ENCODE results near the gene CDK1. TPM values are rescaled to one million over a fixed set of nuclear protein-coding genes. Genes with fewer than 3 reads are reported as not detected.

The CDK1 gene
- total RNA-seq, 1 donor from 2014 or later: 10.4 TPM

DNA sequence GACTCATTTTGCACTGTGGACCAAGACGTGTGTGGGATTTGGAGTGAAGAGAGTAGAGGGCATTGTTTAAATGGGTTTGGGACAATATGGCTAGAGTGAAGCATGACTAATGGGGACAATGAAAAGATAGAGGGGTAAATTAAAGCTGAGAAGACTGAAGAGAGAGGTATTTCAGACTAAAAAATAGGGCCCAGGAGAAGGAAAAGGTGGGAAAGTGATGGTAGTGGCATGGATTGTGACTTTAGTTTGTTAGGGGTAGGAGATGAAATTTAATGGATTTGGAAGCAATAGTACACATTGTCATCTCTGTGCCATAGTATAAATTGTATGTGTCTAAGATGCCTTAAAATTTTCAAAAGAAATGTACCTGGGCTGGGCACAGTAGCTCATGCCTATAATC is 18.2 kb downstream of the CDK1 start:
- no peaks in the 10 kb centered on the region for H3K9me3 Mint-ChIP-seq (ENCODE audit: unreplicated experiment)
- H3K27me3 Mint-ChIP-seq (ENCODE audit: unreplicated experiment): peaks cover 6% of the 10 kb centered on the region
- no peak for DNase-seq
- H3K4me3 Mint-ChIP-seq (ENCODE audit: unreplicated experiment): no peak overlapping the region
- no peak overlapping the region for H3K27ac Mint-ChIP-seq (ENCODE audit: unreplicated experiment)
- no peaks in the 10 kb centered on the region for H3K4me1 Mint-ChIP-seq (ENCODE audit: low read depth, unreplicated experiment)
- TF ChIP-seq, protein P1, sequence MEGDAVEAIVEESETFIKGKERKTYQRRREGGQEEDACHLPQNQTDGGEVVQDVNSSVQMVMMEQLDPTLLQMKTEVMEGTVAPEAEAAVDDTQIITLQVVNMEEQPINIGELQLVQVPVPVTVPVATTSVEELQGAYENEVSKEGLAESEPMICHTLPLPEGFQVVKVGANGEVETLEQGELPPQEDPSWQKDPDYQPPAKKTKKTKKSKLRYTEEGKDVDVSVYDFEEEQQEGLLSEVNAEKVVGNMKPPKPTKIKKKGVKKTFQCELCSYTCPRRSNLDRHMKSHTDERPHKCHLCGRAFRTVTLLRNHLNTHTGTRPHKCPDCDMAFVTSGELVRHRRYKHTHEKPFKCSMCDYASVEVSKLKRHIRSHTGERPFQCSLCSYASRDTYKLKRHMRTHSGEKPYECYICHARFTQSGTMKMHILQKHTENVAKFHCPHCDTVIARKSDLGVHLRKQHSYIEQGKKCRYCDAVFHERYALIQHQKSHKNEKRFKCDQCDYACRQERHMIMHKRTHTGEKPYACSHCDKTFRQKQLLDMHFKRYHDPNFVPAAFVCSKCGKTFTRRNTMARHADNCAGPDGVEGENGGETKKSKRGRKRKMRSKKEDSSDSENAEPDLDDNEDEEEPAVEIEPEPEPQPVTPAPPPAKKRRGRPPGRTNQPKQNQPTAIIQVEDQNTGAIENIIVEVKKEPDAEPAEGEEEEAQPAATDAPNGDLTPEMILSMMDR (IDR thresholded peaks at IDR 0.05; ENCODE audit: partially characterized antibody, unreplicated experiment): no peak
- no peaks in the 10 kb centered on the region for H3K36me3 Mint-ChIP-seq (ENCODE audit: unreplicated experiment)

DNA sequence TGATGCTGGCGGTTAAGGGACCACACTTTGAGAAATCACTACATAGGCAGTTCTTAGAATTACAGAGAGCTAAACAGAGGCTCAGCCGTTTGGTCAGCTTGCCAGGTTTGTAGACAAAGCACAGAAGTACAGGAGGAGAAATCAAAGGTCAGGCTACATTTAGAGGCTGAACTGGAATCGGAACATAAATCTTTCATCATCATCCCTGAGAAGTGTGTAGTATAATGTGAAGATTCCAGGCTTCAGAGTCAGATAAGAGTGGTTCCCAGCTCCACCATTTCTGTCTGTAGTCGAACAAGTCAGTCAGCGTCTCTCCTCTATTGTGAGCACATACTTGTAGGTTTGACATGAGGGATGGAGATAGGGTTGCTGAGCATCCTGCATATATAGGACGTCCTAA is 18.9 kb downstream of the CDK1 start:
- DNase-seq: no peak
- Mint-ChIP-seq H3K27me3 (ENCODE audit: unreplicated experiment) (peaks cover 6% of the 10 kb centered on the region), H3K9me3 (ENCODE audit: unreplicated experiment) (no peaks in the 10 kb centered on the region), H3K27ac (ENCODE audit: unreplicated experiment) (no peak overlapping the region), H3K4me3 (ENCODE audit: unreplicated experiment) (no peak overlapping the region), H3K4me1 (ENCODE audit: low read depth, unreplicated experiment) (no peaks in the 10 kb centered on the region), H3K36me3 (ENCODE audit: unreplicated experiment) (no peaks in the 10 kb centered on the region)
- TF ChIP-seq, protein P1 (IDR thresholded peaks at IDR 0.05; ENCODE audit: partially characterized antibody, unreplicated experiment): no peak

DNA sequence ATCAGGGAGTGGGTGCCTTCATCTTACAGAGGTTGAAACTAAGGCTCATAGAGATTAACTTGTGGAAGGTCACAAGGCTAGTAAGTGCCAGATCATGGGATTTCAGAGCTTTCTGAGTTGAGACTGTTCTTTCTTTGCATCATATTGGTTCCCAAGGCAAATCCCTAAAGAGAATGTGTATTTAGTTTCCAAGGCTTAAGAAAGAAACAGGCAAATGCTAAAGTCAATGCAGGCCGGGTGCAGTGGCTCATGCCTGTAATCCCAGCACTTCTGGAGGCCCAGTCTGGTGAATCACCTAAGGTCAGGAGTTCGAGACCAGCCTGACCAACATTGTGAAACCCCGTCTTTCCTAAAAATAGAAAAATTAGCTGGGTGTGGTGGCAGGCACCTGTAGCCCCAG is 19.8 kb downstream of the CDK1 start:
- H3K27me3 Mint-ChIP-seq (ENCODE audit: unreplicated experiment): peaks cover 6% of the 10 kb centered on the region
- H3K9me3 Mint-ChIP-seq (ENCODE audit: unreplicated experiment): no peaks in the 10 kb centered on the region
- no peaks in the 10 kb centered on the region for H3K4me1 Mint-ChIP-seq (ENCODE audit: low read depth, unreplicated experiment)
- TF ChIP-seq, protein P1 (IDR thresholded peaks at IDR 0.05; ENCODE audit: partially characterized antibody, unreplicated experiment): no peak
- no peak overlapping the region for H3K27ac Mint-ChIP-seq (ENCODE audit: unreplicated experiment)
- no peak for DNase-seq
- H3K4me3 Mint-ChIP-seq (ENCODE audit: unreplicated experiment): no peak overlapping the region
- H3K36me3 Mint-ChIP-seq (ENCODE audit: unreplicated experiment): no peaks in the 10 kb centered on the region

DNA sequence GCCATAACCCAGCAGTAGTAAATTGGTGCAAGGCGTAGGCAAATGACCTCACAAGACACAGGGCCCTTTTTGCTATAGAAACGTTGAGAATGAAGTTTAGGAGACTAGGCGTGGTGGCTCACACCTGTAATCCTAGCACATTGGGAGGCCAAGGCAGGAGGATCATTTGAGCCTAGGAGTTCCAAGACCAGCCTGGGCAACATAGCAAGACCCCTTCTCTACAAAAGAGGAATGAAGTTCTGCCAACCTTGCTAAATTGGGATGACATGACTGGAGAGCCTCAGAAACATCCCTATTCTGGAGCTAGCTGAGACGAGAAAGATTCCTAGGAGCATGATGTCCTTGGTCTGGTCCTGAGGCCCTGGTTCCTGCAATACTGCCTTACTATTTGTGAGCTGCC is 20.6 kb downstream of the CDK1 start:
- Mint-ChIP-seq H3K4me1 (ENCODE audit: low read depth, unreplicated experiment) (no peaks in the 10 kb centered on the region), H3K27me3 (ENCODE audit: unreplicated experiment) (peaks cover 6% of the 10 kb centered on the region), H3K4me3 (ENCODE audit: unreplicated experiment) (no peak overlapping the region), H3K27ac (ENCODE audit: unreplicated experiment) (no peak overlapping the region), H3K36me3 (ENCODE audit: unreplicated experiment) (no peaks in the 10 kb centered on the region), H3K9me3 (ENCODE audit: unreplicated experiment) (no peaks in the 10 kb centered on the region)
- TF ChIP-seq, protein P1 (IDR thresholded peaks at IDR 0.05; ENCODE audit: partially characterized antibody, unreplicated experiment): no peak
- DNase-seq: no peak

DNA sequence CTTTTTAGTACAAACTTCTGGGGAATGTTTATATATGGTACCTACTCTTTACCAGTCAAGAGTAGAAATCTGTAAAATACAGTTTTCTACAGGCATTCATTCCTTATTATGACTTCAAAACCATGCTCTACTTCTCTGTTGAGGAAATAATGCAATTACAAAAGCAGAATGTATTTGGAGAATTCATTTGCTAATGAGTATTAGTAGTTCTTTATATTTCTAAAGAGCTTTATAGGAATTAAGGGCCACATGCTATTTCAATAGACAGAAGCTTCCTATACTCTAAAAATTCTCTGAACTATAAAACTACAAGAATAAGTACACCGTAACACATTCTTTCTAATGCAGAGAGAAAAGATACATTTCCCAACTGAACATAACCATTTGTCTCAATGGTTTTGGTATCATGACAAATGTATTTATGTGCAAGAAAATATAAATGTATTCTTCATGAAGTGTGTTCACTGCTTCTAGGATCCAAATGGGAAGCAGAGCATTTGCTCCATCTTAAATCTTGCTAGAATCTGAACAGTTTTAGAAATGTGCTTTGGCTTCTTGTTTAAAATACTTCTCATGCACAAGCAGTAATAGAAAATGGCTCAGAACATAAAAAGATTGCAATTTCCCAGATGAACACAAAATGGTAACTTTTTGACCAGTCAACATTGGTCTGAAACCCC is 21.8 kb downstream of the CDK1 start:
- no peak overlapping the region for H3K4me3 Mint-ChIP-seq (ENCODE audit: unreplicated experiment)
- no peaks in the 10 kb centered on the region for H3K9me3 Mint-ChIP-seq (ENCODE audit: unreplicated experiment)
- H3K27ac Mint-ChIP-seq (ENCODE audit: unreplicated experiment): no peak overlapping the region
- no peak for DNase-seq
- peaks cover 4% of the 10 kb centered on the region for H3K27me3 Mint-ChIP-seq (ENCODE audit: unreplicated experiment)
- TF ChIP-seq, protein P1 (IDR thresholded peaks at IDR 0.05; ENCODE audit: partially characterized antibody, unreplicated experiment): no peak
- H3K4me1 Mint-ChIP-seq (ENCODE audit: low read depth, unreplicated experiment): no peaks in the 10 kb centered on the region
- H3K36me3 Mint-ChIP-seq (ENCODE audit: unreplicated experiment): no peaks in the 10 kb centered on the region
